Nephron (organoid): ENCODE measurements around the gene AJAP1.

ENCODE experiments used
- H3K27ac Mint-ChIP-seq, 3 experiments: 2 replicates each; pipeline ENCODE4 v1.8.0; 2020; ENCODE audit warnings: mixed read lengths in 3 of 3, mild to moderate bottlenecking in 2 of 3, moderate library complexity in 1 of 3
- H3K27me3 Mint-ChIP-seq: 2 replicates; pipeline ENCODE4 v1.8.0; 2021; ENCODE audit warnings: low read depth, mild to moderate bottlenecking, moderate library complexity, mixed read lengths
- H3K36me3 Mint-ChIP-seq: 2 replicates; pipeline ENCODE4 v1.8.0; 2020; ENCODE audit warnings: low read depth, mixed read lengths
- H3K4me1 Mint-ChIP-seq: 2 replicates; pipeline ENCODE4 v1.8.0; 2020; ENCODE audit warnings: mixed read lengths
- H3K4me3 Mint-ChIP-seq, 3 experiments: 2 replicates each; pipeline ENCODE4 v1.8.0; 2020; ENCODE audit warnings: mild to moderate bottlenecking in 3 of 3, mixed read lengths in 3 of 3, moderate library complexity in 2 of 3
- H3K9me3 Mint-ChIP-seq: 2 replicates; pipeline ENCODE4 v1.8.0; 2020; ENCODE audit warnings: mixed read lengths
- TF ChIP-seq, protein P1 (sequence below), 3 experiments: fragments of 200-600 bp; sonication (generic); IDR thresholded peaks; one replicate each; pipeline ENCODE4 v1.5.0; 2021; ENCODE audit warnings: antibody characterized with exemption in 3 of 3; ENCODE audit not compliant: unreplicated experiment in 3 of 3

AJAP1 gene

DNA sequence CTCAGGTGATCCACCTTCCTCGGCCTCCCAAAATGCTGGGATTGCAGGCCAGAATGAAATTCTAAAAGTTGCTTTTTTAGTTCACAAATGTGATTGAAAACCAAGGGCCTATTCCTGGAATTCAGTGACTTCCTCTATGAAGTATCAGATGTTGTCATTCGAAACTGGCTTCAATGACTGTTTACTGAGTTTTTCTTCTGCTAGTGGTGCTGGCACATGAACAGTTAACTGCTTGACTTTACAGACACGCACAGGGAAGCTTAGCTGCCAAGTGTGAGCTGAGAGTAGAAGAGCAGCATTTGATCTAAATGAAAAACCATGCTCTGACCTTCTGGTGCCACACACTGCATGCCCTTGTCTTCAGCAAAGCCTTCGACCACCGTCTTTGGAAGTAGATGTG, 32.8 kb upstream of the AJAP1 start:
- Mint-ChIP-seq H3K27me3 (peaks cover 15% of the 10 kb centered on the region), H3K4me3 (no peak overlapping the region), H3K9me3 (no peaks in the 10 kb centered on the region), H3K36me3 (no peaks in the 10 kb centered on the region), H3K27ac (no peak overlapping the region), H3K4me1 (no peaks in the 10 kb centered on the region)
- TF ChIP-seq, protein P1, sequence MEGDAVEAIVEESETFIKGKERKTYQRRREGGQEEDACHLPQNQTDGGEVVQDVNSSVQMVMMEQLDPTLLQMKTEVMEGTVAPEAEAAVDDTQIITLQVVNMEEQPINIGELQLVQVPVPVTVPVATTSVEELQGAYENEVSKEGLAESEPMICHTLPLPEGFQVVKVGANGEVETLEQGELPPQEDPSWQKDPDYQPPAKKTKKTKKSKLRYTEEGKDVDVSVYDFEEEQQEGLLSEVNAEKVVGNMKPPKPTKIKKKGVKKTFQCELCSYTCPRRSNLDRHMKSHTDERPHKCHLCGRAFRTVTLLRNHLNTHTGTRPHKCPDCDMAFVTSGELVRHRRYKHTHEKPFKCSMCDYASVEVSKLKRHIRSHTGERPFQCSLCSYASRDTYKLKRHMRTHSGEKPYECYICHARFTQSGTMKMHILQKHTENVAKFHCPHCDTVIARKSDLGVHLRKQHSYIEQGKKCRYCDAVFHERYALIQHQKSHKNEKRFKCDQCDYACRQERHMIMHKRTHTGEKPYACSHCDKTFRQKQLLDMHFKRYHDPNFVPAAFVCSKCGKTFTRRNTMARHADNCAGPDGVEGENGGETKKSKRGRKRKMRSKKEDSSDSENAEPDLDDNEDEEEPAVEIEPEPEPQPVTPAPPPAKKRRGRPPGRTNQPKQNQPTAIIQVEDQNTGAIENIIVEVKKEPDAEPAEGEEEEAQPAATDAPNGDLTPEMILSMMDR (IDR thresholded peaks at IDR 0.05; ENCODE audit: unreplicated experiment in 3 of 3): no peak

DNA sequence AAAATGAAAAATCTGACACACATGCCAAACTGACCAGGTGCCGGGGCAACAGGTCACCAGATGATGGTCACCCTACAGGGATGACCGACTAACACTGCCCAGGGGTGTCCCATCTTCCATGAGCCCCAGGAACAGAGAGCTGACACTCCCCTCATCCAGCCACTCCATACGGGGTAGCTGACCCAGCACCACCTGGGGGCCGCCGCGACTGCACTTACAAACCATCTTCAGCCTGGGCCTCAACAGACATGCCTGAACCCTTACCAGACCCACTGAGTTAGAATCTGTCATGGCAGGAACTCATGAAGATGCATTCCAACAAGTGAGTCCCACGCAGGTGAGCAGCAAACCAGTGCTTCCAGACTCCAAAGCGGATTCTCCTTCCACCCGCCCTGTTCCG, 31.6 kb upstream of the AJAP1 start:
- TF ChIP-seq, protein P1 (IDR thresholded peaks at IDR 0.05; ENCODE audit: unreplicated experiment in 3 of 3): no peak
- Mint-ChIP-seq H3K4me3 (no peak overlapping the region), H3K36me3 (no peaks in the 10 kb centered on the region), H3K27ac (no peak overlapping the region), H3K4me1 (no peaks in the 10 kb centered on the region), H3K27me3 (peaks cover 12% of the 10 kb centered on the region), H3K9me3 (no peaks in the 10 kb centered on the region)

DNA sequence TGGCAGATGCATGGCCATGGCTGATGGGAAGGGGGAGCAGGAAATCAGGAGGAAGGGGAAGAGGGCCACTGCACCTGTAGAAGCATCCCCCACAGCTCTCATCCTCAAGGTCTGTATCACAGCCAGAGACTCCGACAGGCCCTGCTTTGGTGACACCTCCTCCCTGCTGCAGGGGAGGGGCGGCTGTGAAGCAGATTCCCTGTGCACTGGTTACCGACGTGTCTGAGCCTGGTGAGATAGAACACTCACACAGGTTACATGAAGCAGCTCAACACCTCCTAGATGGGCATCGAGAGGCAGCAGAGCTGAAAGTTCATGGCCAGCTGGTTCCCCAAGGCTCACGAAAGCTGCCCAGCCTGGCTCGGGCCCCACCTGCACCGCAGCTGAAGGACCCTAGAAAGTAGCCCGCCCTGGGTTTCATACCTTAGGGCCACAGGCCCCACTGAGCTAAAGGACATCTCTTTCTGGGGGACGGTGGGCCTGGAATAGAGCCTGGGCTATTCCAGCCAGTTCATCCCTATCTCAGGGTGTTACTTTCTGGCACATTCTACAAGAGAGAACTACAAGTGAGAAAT, 30.2 kb upstream of the AJAP1 start:
- no peaks in the 10 kb centered on the region for H3K36me3 Mint-ChIP-seq
- no peak overlapping the region for H3K27ac Mint-ChIP-seq
- no peaks in the 10 kb centered on the region for H3K9me3 Mint-ChIP-seq
- peaks cover 15% of the 10 kb centered on the region for H3K27me3 Mint-ChIP-seq
- H3K4me3 Mint-ChIP-seq: no peak overlapping the region
- no peaks in the 10 kb centered on the region for H3K4me1 Mint-ChIP-seq
- TF ChIP-seq, protein P1 (IDR thresholded peaks at IDR 0.05; ENCODE audit: unreplicated experiment in 3 of 3): no peak

- TF ChIP-seq, protein P1 (IDR thresholded peaks at IDR 0.05; ENCODE audit: unreplicated experiment in 3 of 3): no peak
- Mint-ChIP-seq H3K27ac (no peak overlapping the region), H3K4me1 (no peaks in the 10 kb centered on the region), H3K4me3 (no peak overlapping the region), H3K9me3 (no peaks in the 10 kb centered on the region), H3K36me3 (no peaks in the 10 kb centered on the region), H3K27me3 (peaks cover 15% of the 10 kb centered on the region)
These were observed 29.6 kb upstream of the AJAP1 start for GRCh38 chr1:4624801-4625200.

DNA sequence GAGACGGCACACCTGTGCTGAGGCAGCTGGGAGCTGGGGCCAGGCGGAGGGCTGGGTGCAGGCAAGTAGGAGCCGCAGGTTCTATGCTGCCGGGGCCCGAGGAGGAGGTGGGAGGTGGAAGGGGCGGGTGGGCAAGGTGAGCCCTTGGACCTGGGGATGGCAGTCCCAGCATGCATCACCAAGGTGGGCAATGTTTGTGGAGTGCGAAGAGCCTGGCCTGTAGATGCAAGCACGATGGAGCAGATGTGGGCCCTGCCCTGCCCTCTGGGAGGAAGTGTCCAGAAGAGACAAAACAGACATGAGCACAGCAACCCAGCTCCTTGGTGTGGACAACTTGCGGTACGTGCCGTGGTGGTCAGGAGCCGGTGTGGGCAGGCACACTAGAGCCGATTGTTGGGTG, 28.3 kb upstream of the AJAP1 start:
- Mint-ChIP-seq H3K4me1 (no peaks in the 10 kb centered on the region), H3K9me3 (no peaks in the 10 kb centered on the region), H3K27ac (no peak overlapping the region), H3K4me3 (no peak overlapping the region), H3K27me3 (peaks cover 18% of the 10 kb centered on the region), H3K36me3 (no peaks in the 10 kb centered on the region)
- TF ChIP-seq, protein P1 (IDR thresholded peaks at IDR 0.05; ENCODE audit: unreplicated experiment in 3 of 3): no peak

GRCh38 chr1:4626560-4627319, 27.7 kb upstream of the AJAP1 start:
- Mint-ChIP-seq H3K36me3 (no peaks in the 10 kb centered on the region), H3K27me3 (peaks cover 18% of the 10 kb centered on the region), H3K4me3 (no peak overlapping the region), H3K4me1 (no peaks in the 10 kb centered on the region), H3K27ac (no peak overlapping the region), H3K9me3 (no peaks in the 10 kb centered on the region)
- TF ChIP-seq, protein P1 (IDR thresholded peaks at IDR 0.05; ENCODE audit: unreplicated experiment in 3 of 3): no peak
